ENCODE measurements around the gene GJA1.

GJA1 gene

GRCh38 chr6:121498481-121499276, 63.2 kb downstream of the GJA1 start:
- H3K9me3 ChIP-seq (ENCODE audit: insufficient read depth, low read depth, low read length), result no peaks in the 10 kb centered on the region
- no peaks in the 10 kb centered on the region for H3K27me3 ChIP-seq (ENCODE audit: insufficient read depth, low read length, poor library complexity, severe bottlenecking)
- no peaks in the 10 kb centered on the region for H3K9me2 ChIP-seq (replicated peaks; ENCODE audit: low read depth, low read length)
- H3K4me3 ChIP-seq (ENCODE audit: low read length, poor library complexity, severe bottlenecking), result no peak overlapping the region
- H3K79me2 ChIP-seq (ENCODE audit: insufficient read depth, low read length), result no peaks in the 10 kb centered on the region
- no peaks in the 10 kb centered on the region for H3K4me1 ChIP-seq (ENCODE audit: insufficient read depth, low read length, poor library complexity, severe bottlenecking)
- H3F3A ChIP-seq (ENCODE audit: low read depth), result no peaks in the 10 kb centered on the region
- H3K4me2 ChIP-seq (ENCODE audit: low read depth, low read length, poor library complexity, severe bottlenecking), result no peak overlapping the region
- H4K20me1 ChIP-seq (ENCODE audit: insufficient read depth, low read length, poor library complexity, severe bottlenecking), result no peaks in the 10 kb centered on the region
- no peak for TF ChIP-seq EZH2phosphoT487 (IDR thresholded peaks at IDR 0.05; ENCODE audit: borderline replicate concordance)
- TF ChIP-seq, protein P1, sequence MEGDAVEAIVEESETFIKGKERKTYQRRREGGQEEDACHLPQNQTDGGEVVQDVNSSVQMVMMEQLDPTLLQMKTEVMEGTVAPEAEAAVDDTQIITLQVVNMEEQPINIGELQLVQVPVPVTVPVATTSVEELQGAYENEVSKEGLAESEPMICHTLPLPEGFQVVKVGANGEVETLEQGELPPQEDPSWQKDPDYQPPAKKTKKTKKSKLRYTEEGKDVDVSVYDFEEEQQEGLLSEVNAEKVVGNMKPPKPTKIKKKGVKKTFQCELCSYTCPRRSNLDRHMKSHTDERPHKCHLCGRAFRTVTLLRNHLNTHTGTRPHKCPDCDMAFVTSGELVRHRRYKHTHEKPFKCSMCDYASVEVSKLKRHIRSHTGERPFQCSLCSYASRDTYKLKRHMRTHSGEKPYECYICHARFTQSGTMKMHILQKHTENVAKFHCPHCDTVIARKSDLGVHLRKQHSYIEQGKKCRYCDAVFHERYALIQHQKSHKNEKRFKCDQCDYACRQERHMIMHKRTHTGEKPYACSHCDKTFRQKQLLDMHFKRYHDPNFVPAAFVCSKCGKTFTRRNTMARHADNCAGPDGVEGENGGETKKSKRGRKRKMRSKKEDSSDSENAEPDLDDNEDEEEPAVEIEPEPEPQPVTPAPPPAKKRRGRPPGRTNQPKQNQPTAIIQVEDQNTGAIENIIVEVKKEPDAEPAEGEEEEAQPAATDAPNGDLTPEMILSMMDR (conservative IDR thresholded peaks at IDR 0.05; ENCODE audit: low read length), result no peak
- H3K36me3 ChIP-seq (ENCODE audit: insufficient read depth, low read length), result no peaks in the 10 kb centered on the region
- H2AFZ ChIP-seq (ENCODE audit: low read length), result no peak overlapping the region
- no peak overlapping the region for H3K9ac ChIP-seq (ENCODE audit: low read depth, low read length, poor library complexity, severe bottlenecking)
